ENCODE results near the gene PDZK1IP1.

PDZK1IP1 gene

DNA sequence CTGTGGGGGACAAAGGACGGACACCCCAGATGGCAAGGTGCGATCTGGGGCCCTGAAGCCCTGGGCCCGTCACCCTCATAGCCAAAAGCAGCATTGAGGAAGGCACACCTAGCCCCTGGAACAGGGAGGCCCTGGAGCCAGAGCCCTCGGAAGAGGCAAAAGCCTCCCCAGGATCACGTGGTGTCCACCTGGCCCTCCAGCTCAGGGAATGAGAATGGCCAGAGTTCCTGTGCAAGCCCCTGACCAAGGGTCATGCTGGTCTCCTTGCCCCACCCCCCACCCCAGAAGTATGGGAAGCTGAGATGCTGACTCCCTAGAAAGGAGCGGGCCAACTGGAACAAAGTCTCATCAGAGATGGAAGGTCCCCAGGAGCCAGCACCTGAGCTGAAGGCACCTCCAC lies 1.0 kb upstream of the PDZK1IP1 start:
- TF ChIP-seq CTCF (IDR thresholded peaks at IDR 0.05; ENCODE audit: low read depth, low read length, missing control alignments) = no peak
- no peak for DNase-seq (ENCODE audit: extremely low read depth, low read depth)
- no peak overlapping the region for H3K4me3 ChIP-seq (replicated peaks; ENCODE audit: low read depth, low read length)

- no peak for DNase-seq (ENCODE audit: extremely low read depth, low read depth)
- no peak overlapping the region for H3K4me3 ChIP-seq (replicated peaks; ENCODE audit: low read depth, low read length)
- no peak for TF ChIP-seq CTCF (IDR thresholded peaks at IDR 0.05; ENCODE audit: low read depth, low read length, missing control alignments)
Observed at GRCh38 chr1:47190509-47190855, 646 bp upstream of the PDZK1IP1 start.

DNA sequence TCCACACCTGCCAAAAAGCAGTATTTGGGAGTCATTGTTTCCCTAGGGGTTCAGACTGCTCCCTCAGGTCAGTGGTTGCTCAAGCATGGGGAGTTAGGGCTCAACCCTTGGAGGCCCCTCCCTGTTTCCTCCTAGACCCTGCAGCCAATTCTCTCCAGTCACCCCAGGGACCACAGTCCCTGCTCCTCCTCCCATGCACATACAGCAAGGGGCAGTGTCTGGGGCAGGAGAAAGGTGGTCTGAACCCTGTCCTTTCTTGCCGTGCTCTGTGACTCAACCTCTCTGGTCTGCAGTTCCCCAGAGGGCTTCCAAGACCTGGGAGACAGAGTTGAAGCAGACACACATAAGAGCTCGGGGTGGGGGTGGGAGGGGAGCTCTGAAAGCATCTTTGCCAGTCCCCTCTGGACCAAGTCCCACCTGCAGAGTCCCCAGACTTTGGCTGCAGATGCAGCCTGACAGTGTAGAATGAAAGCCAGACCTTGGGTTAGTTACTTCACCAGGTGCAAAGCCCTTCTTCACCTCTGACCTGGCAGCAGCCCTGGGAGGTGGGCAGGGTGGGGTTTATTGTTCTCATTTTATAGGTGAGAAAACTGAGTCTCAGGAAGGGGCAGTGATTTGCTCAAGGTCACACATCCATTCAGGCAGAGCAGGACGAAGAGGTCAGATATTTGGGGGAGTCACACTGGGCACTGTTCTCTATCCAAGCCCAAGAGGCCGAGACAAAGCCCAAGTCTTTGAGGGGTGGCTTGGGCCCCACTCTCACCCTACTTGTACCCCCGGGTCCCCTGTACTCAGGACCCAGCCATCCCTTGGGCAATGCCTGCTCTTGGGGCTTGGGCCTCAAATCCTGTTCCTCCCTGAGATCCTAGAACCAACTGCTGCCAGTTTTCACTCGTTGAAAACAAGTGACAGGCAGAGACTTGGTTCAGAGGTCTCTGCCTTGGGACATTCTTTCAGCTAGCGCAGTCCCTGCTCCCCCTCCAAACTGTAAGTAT lies 748 bp downstream of the PDZK1IP1 start:
- H3K4me3 ChIP-seq (replicated peaks; ENCODE audit: low read depth, low read length) = no peak overlapping the region
- no peak for TF ChIP-seq CTCF (IDR thresholded peaks at IDR 0.05; ENCODE audit: low read depth, low read length, missing control alignments)
- no peak for DNase-seq (ENCODE audit: extremely low read depth, low read depth)

DNA sequence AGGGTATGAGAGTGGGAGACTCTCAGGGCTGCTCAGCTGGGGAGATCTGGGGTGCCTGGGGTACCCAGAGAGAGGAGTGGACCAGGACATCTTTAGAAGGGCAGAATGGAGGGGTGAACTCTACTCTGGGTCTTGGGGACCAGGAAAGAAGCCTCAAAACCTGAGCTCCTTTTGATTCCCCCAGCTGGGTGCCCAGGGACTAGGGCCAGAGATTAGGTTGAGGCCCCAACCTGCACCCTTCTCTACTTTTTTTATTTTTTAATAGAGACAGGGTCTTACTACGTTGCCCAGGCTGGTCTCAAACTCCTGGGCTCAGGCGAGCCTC lies 1.9 kb downstream of the PDZK1IP1 start:
- no peak for DNase-seq (ENCODE audit: extremely low read depth, low read depth)
- no peak for TF ChIP-seq CTCF (IDR thresholded peaks at IDR 0.05; ENCODE audit: low read depth, low read length, missing control alignments)
- no peak overlapping the region for H3K4me3 ChIP-seq (replicated peaks; ENCODE audit: low read depth, low read length)

DNA sequence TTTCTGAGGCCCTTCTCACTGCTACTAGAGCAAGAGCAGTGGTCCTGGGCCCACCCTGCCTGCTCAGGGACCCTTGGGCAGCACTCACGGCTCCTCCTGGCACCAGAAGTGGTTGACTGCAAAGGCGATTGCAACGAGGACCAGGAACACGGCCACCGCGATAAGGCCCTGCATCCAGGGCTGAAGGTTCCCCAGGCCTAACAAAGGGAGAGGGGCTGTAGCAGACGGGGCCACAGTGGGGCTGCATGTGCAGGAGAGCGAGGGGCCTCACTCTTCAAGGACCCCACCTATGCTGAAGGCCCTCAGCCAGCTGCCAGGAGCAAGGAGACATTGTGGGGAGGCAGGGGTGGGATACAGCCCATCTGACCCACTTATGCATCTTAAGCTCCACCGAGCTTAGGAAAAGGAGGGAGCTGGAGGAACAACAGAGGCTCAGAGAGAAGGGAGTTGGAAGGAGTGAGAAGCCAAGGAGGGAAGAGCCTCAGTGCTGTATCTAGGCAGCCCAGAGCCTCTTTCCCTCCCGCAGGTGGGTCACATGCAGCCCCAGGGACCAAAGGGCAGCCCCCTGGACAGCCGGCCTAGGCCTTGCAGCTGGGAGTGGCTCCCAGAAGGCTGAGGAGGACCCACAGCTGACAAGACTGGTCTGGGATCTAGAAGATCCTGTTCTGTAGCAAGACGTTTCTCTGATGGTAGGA lies 2.5 kb downstream of the PDZK1IP1 start:
- TF ChIP-seq CTCF (IDR thresholded peaks at IDR 0.05; ENCODE audit: low read depth, low read length, missing control alignments) = no peak
- DNase-seq (ENCODE audit: extremely low read depth, low read depth) = no peak
- H3K4me3 ChIP-seq (replicated peaks; ENCODE audit: low read depth, low read length) = no peak overlapping the region

GRCh38 chr1:47186267-47187185 lies 3.3 kb downstream of the PDZK1IP1 start:
- no peak for TF ChIP-seq CTCF (IDR thresholded peaks at IDR 0.05; ENCODE audit: low read depth, low read length, missing control alignments)
- H3K4me3 ChIP-seq (replicated peaks; ENCODE audit: low read depth, low read length) = no peak overlapping the region
- DNase-seq (ENCODE audit: extremely low read depth, low read depth) = no peak

Data from HFF-Myc (cell line).